ENCODE data around the gene CRTC1. TPM values are rescaled to one million over a fixed set of nuclear protein-coding genes. Genes with fewer than 3 reads are reported as not detected.

Gene CRTC1
- total RNA-seq, 2 donors from 2014 or later: 4.9 to 6.5 TPM

DNA sequence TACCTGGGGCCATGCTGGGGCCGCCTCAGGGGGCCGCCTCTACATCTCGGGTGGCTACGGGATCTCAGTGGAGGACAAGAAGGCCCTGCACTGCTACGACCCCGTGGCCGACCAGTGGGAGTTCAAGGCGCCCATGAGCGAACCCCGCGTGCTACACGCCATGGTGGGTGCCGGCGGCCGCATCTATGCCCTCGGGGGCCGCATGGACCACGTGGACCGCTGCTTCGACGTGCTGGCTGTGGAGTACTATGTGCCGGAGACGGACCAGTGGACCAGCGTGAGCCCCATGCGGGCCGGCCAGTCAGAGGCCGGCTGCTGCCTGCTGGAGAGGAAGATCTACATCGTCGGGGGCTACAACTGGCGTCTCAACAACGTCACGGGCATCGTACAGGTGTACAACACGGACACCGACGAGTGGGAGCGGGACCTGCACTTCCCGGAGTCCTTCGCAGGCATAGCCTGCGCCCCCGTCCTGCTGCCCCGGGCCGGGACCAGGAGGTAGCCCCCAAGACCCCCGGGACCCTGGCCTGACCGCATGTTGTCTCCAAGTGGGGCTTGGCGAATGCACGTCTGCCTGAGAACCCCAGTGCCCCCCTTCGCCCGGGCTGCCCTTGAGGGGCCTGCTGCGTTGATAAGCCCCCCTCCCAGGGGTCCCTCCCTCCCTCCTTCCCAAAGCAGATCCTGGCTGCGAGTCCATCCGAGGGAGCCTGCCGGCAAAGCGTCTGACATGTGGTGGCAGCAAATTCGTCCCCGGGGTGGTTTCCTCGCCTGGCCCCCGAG lies 14.5 kb upstream of the CRTC1 start:
- 95 to 97% methylated on average over 37 to 38 of the region's 58 CpGs for WGBS, 2 donors
- no peaks in the 10 kb centered on the region for H3K9me3 ChIP-seq
- no peak overlapping the region for H3K27ac ChIP-seq
- peaks cover 0 to 22% of the 10 kb centered on the region in 2 donors for H3K36me3 ChIP-seq (replicated peaks in 1 of 2; ENCODE audit: insufficient read depth in 1 of 2, low read depth in 2 of 2)
- no peaks in the 10 kb centered on the region for H3K4me1 ChIP-seq
- no peaks in the 10 kb centered on the region for H3K27me3 ChIP-seq
- DNase-seq (no peak), ATAC-seq (no peak)
- TF ChIP-seq POLR2A (IDR thresholded peaks at IDR 0.05): no peak
- TF ChIP-seq, protein P1, sequence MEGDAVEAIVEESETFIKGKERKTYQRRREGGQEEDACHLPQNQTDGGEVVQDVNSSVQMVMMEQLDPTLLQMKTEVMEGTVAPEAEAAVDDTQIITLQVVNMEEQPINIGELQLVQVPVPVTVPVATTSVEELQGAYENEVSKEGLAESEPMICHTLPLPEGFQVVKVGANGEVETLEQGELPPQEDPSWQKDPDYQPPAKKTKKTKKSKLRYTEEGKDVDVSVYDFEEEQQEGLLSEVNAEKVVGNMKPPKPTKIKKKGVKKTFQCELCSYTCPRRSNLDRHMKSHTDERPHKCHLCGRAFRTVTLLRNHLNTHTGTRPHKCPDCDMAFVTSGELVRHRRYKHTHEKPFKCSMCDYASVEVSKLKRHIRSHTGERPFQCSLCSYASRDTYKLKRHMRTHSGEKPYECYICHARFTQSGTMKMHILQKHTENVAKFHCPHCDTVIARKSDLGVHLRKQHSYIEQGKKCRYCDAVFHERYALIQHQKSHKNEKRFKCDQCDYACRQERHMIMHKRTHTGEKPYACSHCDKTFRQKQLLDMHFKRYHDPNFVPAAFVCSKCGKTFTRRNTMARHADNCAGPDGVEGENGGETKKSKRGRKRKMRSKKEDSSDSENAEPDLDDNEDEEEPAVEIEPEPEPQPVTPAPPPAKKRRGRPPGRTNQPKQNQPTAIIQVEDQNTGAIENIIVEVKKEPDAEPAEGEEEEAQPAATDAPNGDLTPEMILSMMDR (IDR thresholded peaks at IDR 0.05): no peak
- H3K4me3 ChIP-seq: no peak overlapping the region
- intact Hi-C loops (cut with DNase I): no loop called here

DNA sequence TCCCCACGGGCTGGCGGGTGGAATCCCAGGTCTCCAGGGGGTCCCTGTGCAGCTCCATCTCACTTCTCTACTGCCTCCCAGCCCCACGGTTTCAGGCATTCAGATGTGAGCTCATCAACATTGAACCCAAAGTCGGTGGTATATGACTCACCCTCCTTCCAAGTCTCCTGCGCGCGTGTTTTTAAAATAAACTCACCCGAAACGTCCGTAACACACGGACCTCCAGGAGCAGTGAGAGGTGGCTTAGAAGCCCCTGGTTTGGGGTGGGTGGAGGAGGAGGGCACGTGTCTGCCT lies 14.0 kb upstream of the CRTC1 start:
- no peak overlapping the region for H3K27ac ChIP-seq
- H3K27me3 ChIP-seq: no peaks in the 10 kb centered on the region
- DNase-seq (no peak), ATAC-seq (no peak)
- H3K36me3 ChIP-seq (replicated peaks in 1 of 2; ENCODE audit: insufficient read depth in 1 of 2, low read depth in 2 of 2): peaks cover 0 to 22% of the 10 kb centered on the region in 2 donors
- no peak overlapping the region for H3K4me3 ChIP-seq
- H3K9me3 ChIP-seq: no peaks in the 10 kb centered on the region
- no peak for TF ChIP-seq POLR2A (IDR thresholded peaks at IDR 0.05)
- TF ChIP-seq, protein P1 (IDR thresholded peaks at IDR 0.05): no peak
- no peaks in the 10 kb centered on the region for H3K4me1 ChIP-seq
- intact Hi-C loops (cut with DNase I): no loop called here
- 85 to 92% methylated on average over 11 of the region's 12 CpGs for WGBS, 2 donors

DNA sequence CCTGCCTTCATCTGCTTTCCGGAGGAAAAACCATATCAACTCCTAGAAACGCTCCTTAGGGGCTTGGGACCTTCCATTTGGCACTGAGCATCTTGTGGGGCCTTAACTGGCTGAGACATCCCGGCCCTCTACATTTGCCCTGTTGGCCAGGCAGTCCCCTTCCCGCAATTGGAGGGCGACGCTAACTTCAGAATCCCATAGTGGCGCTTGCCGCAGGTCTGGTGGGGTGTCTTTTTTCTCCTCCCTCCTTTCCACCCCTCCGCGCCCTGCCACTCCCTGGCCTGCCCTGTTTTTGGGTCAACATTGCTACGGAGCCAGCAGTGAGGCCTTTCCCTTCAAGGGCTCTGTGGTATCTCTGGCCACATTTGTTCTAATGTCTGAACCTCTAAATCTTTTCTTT lies 13.6 kb upstream of the CRTC1 start:
- intact Hi-C loops (cut with DNase I): no loop called here
- H3K27me3 ChIP-seq: no peaks in the 10 kb centered on the region
- no peaks in the 10 kb centered on the region for H3K4me1 ChIP-seq
- peaks cover 0 to 22% of the 10 kb centered on the region in 2 donors for H3K36me3 ChIP-seq (replicated peaks in 1 of 2; ENCODE audit: insufficient read depth in 1 of 2, low read depth in 2 of 2)
- DNase-seq (no peak), ATAC-seq (no peak)
- no peak overlapping the region for H3K27ac ChIP-seq
- no peaks in the 10 kb centered on the region for H3K9me3 ChIP-seq
- 85 to 92% methylated on average over 11 of the region's 11 CpGs for WGBS, 2 donors
- H3K4me3 ChIP-seq: no peak overlapping the region
- TF ChIP-seq POLR2A (IDR thresholded peaks at IDR 0.05): no peak
- TF ChIP-seq, protein P1 (IDR thresholded peaks at IDR 0.05): no peak

DNA sequence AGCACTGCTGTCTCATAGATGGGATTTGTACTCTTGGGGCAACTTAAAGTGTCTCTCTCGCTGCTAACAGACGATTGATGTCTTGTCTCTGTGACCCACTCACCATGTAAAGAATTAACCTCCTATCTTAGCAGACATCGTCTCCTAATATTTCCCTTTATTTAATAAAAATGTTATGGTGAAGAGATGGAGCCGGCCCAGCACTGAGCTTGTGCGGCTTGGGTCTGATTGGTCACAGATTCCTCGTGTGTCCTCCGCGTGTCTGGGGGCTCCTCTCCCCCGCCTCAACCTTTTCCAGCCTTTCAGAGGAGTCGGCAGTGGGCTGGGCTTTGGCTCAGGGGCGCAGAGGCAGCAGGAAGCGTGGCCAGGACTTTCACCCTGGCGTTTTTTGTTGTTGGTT lies 13.2 kb upstream of the CRTC1 start:
- WGBS, 2 donors: 89 to 95% methylated on average over 13 of the region's 13 CpGs
- TF ChIP-seq, protein P1 (IDR thresholded peaks at IDR 0.05): no peak
- TF ChIP-seq POLR2A (IDR thresholded peaks at IDR 0.05): no peak

More for the DNA sequence above, 13.2 kb upstream of the CRTC1 start:
- no peaks in the 10 kb centered on the region for H3K4me1 ChIP-seq
- no peaks in the 10 kb centered on the region for H3K9me3 ChIP-seq
- H3K4me3 ChIP-seq: no peak overlapping the region
- H3K27me3 ChIP-seq: no peaks in the 10 kb centered on the region
- ATAC-seq (no peak), DNase-seq (no peak)
- H3K36me3 ChIP-seq (replicated peaks in 1 of 2; ENCODE audit: insufficient read depth in 1 of 2, low read depth in 2 of 2): peaks cover 0 to 20% of the 10 kb centered on the region in 2 donors
- intact Hi-C loops (cut with DNase I): no loop called here
- H3K27ac ChIP-seq: no peak overlapping the region

Data from body of pancreas (tissue), 4 donors.